Measurements from ENCODE around the gene VWA1. TPM values are rescaled to one million over a fixed set of nuclear protein-coding genes. Genes with fewer than 3 reads are reported as not detected.
A peak's percentile ranks its signal among the peaks of the same experiment; 100 is the strongest.

VWA1 gene
- polyA plus RNA-seq, 2 of the 4 experiments (the other 2 are of a cell fraction): 4.0 to 5.3 TPM

GRCh38 chr1:1399187-1399871 lies 36.2 kb upstream of the VWA1 start, which contains the start of gene CCNL2:
TSS of gene CCNL2 (minus strand) at chr1:1399335. CDS start at chr1:1399306, 29 bp downstream.
- ChIA-PET CTCF (interaction anchor here (1.2 to 3.6 kb wide), 6 partner anchors 9 to 106 kb away, joined by 3 to 14 read pairs (median 8); no protein-coding TSS in a partner anchor), POLR2A (interaction anchor here (0.7 to 1.7 kb wide), 11 partner anchors 8 to 106 kb away, joined by 3 to 20 read pairs (median 3); partner anchors contain the start of gene AURKAIP1)
- WGBS (ENCODE audit: missing lambda C conversion rate): 0% methylated on average over 10 of the region's 86 CpGs
- H3K4me3 ChIP-seq: peak within 1 kb of the TSS; percentile 96
- ATAC-seq (peak; percentile 95 to 96), FAIRE-seq (no peak), DNase-seq (ENCODE audit: low read depth in 1 of 2, low spot score in 1 of 2) (peak; percentile 83 to 97)
- no peaks in the 10 kb centered on the region for H3K9me3 ChIP-seq
- H3K4me1 ChIP-seq: peaks cover 29% of the 10 kb centered on the region
- peak within 1 kb of the TSS; percentile 80 for H3K4me2 ChIP-seq
- H3K27ac ChIP-seq: peak within 1 kb of the TSS; percentile 93 to 99
- TF ChIP-seq PHF8 (IDR thresholded peaks at IDR 0.05; ENCODE audit: borderline replicate concordance, low read depth) (peak; percentile 23; the same call in 1 of the 2 replicates), JUNB (IDR thresholded peaks at IDR 0.05) (no peak), HEYL (CRISPR knock-in tag; IDR thresholded peaks at IDR 0.05) (no peak), EP300 (IDR thresholded peaks at IDR 0.05) (no peak), JUN (IDR thresholded peaks at IDR 0.05) (peak; percentile 58 to 59; a peak in 4 of 5 replicates), FOXS1 (CRISPR knock-in tag; IDR thresholded peaks at IDR 0.05) (no peak), PBX3 (IDR thresholded peaks at IDR 0.05) (peak; percentile 96), CHD4 (IDR thresholded peaks at IDR 0.05; ENCODE audit: borderline replicate concordance) (no peak), CTCF (IDR thresholded peaks at IDR 0.05) (0 out of 3 replicates have a peak, but pooled peaks have one; percentile 7), EHMT2 (IDR thresholded peaks at IDR 0.05; ENCODE audit: low read depth) (no peak), HMGXB4 (CRISPR knock-in tag; IDR thresholded peaks at IDR 0.05; ENCODE audit: borderline replicate concordance) (no peak), REST (IDR thresholded peaks at IDR 0.05) (peak; percentile 43; the same call in 1 of the 2 replicates), HOXA7 (CRISPR knock-in tag; IDR thresholded peaks at IDR 0.05) (no peak), CBX8 (IDR thresholded peaks at IDR 0.05) (no peak), BHLHE40 (IDR thresholded peaks at IDR 0.05; ENCODE audit: low read depth, low read length) (0 out of 2 replicates have a peak, but pooled peaks have one; percentile 22), CEBPB (IDR thresholded peaks at IDR 0.05) (no peak), EHF (CRISPR knock-in tag; IDR thresholded peaks at IDR 0.05) (no peak), HOXB5 (CRISPR knock-in tag; IDR thresholded peaks at IDR 0.05) (no peak), ZC3H11A (IDR thresholded peaks at IDR 0.05) (no peak), KDM1A (IDR thresholded peaks at IDR 0.05; ENCODE audit: low read depth) (no peak), MAX (IDR thresholded peaks at IDR 0.05) (peak; percentile 74), E2F6 (IDR thresholded peaks at IDR 0.05; ENCODE audit: borderline replicate concordance, low read depth) (peak; percentile 47; the same call in 1 of the 2 replicates), FOSL2 (IDR thresholded peaks at IDR 0.05) (no peak), FOSL2 (CRISPR knock-in tag; IDR thresholded peaks at IDR 0.05) (no peak), SMC3 (IDR thresholded peaks at IDR 0.05) (no peak), NFE2L2 (conservative IDR thresholded peaks at IDR 0.05; ENCODE audit: low read length) (no peak), HES2 (IDR thresholded peaks at IDR 0.05) (no peak), KDM5A (IDR thresholded peaks at IDR 0.05) (peak; percentile 33; the same call in 1 of the 2 replicates), RARB (CRISPR knock-in tag; IDR thresholded peaks at IDR 0.05) (no peak), RFX5 (IDR thresholded peaks at IDR 0.05) (no peak), MAZ (IDR thresholded peaks at IDR 0.05; ENCODE audit: borderline replicate concordance, low read depth, low read length) (no peak), NPAS2 (CRISPR knock-in tag; IDR thresholded peaks at IDR 0.05; ENCODE audit: borderline replicate concordance) (no peak), POLR2A (IDR thresholded peaks at IDR 0.05; ENCODE audit: low read length) (peak; percentile 60)
